Central memory CD8-positive, alpha-beta T cell (primary cell): ENCODE results near the gene SASH3.

ENCODE experiments used
- ATAC-seq: fragments of 150-1000 bp; cut with Tn5 transposase; replicated peaks from 2 replicates; pipeline ENCODE4 v1.10.0; 2022; ENCODE audit warnings: mild to moderate bottlenecking, moderate FRiP score, moderate number of reproducible peaks; ENCODE audit not compliant: poor library complexity, severe bottlenecking; ENCODE audit errors: extremely low read depth
- DNase-seq, 2 donors: peaks; one replicate each; pipeline ENCODE4 v3.0.0; 2021; ENCODE audit warnings: low spot score in 2 of 2
- H3K27ac Mint-ChIP-seq: one replicate; pipeline ENCODE4 v1.8.0; 2022; ENCODE audit warnings: low read depth, mild to moderate bottlenecking, moderate library complexity, mixed read lengths
- H3K27me3 Mint-ChIP-seq: one replicate; pipeline ENCODE4 v1.8.0; 2022; ENCODE audit warnings: mixed read lengths
- H3K36me3 Mint-ChIP-seq: one replicate; pipeline ENCODE4 v1.8.0; 2022; ENCODE audit warnings: mild to moderate bottlenecking, moderate library complexity, mixed read lengths; ENCODE audit not compliant: insufficient read depth
- H3K4me1 Mint-ChIP-seq: one replicate; pipeline ENCODE4 v1.8.0; 2022; ENCODE audit warnings: mixed read lengths
- H3K4me3 Mint-ChIP-seq: one replicate; pipeline ENCODE4 v1.8.0; 2022; ENCODE audit warnings: mild to moderate bottlenecking, moderate library complexity, mixed read lengths
- H3K9me3 Mint-ChIP-seq: one replicate; pipeline ENCODE4 v1.8.0; 2022; ENCODE audit warnings: mixed read lengths

SASH3 gene

GRCh38 chrX:129763666-129764065 lies 16.1 kb upstream of the SASH3 start:
- DNase-seq (no peak), ATAC-seq (no peak)
- H3K4me1 Mint-ChIP-seq: peaks cover 43% of the 10 kb centered on the region
- no peaks in the 10 kb centered on the region for H3K27me3 Mint-ChIP-seq
- H3K36me3 Mint-ChIP-seq: peaks cover 7% of the 10 kb centered on the region
- H3K4me3 Mint-ChIP-seq: no peak overlapping the region
- no peaks in the 10 kb centered on the region for H3K9me3 Mint-ChIP-seq
- no peak overlapping the region for H3K27ac Mint-ChIP-seq

GRCh38 chrX:129768186-129768585 lies 11.6 kb upstream of the SASH3 start:
- H3K9me3 Mint-ChIP-seq: no peaks in the 10 kb centered on the region
- no peak for ATAC-seq

GRCh38 chrX:129768586-129769466 lies 10.9 kb upstream of the SASH3 start:
- Mint-ChIP-seq H3K4me1 (peaks cover 49% of the 10 kb centered on the region), H3K4me3 (peak overlapping the region; percentile 47), H3K36me3 (peaks cover 11% of the 10 kb centered on the region), H3K27ac (peak overlapping the region; percentile 68), H3K27me3 (no peaks in the 10 kb centered on the region), H3K9me3 (no peaks in the 10 kb centered on the region)
- no peak for ATAC-seq
- no peak for DNase-seq

More at GRCh38 chrX:129768186-129768585, 11.6 kb upstream of the SASH3 start:
- Mint-ChIP-seq H3K4me3 (peak overlapping the region; percentile 29), H3K27ac (peak overlapping the region; percentile 68), H3K27me3 (no peaks in the 10 kb centered on the region), H3K36me3 (peaks cover 11% of the 10 kb centered on the region), H3K4me1 (peaks cover 48% of the 10 kb centered on the region)
- no peak for DNase-seq

- peaks cover 49% of the 10 kb centered on the region for H3K4me1 Mint-ChIP-seq
Observed at GRCh38 chrX:129769467-129770154, 10.1 kb upstream of the SASH3 start.

GRCh38 chrX:129771266-129771995 lies 8.3 kb upstream of the SASH3 start:
- H3K4me3 Mint-ChIP-seq: no peak overlapping the region
- no peaks in the 10 kb centered on the region for H3K27me3 Mint-ChIP-seq
- peaks cover 53% of the 10 kb centered on the region for H3K4me1 Mint-ChIP-seq
- ATAC-seq (no peak), DNase-seq (no peak)
- H3K9me3 Mint-ChIP-seq: no peaks in the 10 kb centered on the region
- H3K27ac Mint-ChIP-seq: peak overlapping the region; percentile 70
- peaks cover 14% of the 10 kb centered on the region for H3K36me3 Mint-ChIP-seq

More at GRCh38 chrX:129769467-129770154, 10.1 kb upstream of the SASH3 start:
- no peaks in the 10 kb centered on the region for H3K9me3 Mint-ChIP-seq
- H3K4me3 Mint-ChIP-seq: peak overlapping the region; percentile 47
- DNase-seq (peak in 1 of 2 donors; percentile 54), ATAC-seq (peak; percentile 80)
- H3K27me3 Mint-ChIP-seq: no peaks in the 10 kb centered on the region
- peaks cover 14% of the 10 kb centered on the region for H3K36me3 Mint-ChIP-seq
- H3K27ac Mint-ChIP-seq: peak overlapping the region; percentile 68

- Mint-ChIP-seq H3K4me3 (peak overlapping the region; percentile 51), H3K27me3 (no peaks in the 10 kb centered on the region), H3K27ac (peak overlapping the region; percentile 93), H3K36me3 (peaks cover 12% of the 10 kb centered on the region), H3K4me1 (peaks cover 55% of the 10 kb centered on the region), H3K9me3 (no peaks in the 10 kb centered on the region)
- DNase-seq (peak in 1 of 2 donors; percentile 32), ATAC-seq (peak; percentile 11)
Observed at GRCh38 chrX:129772796-129773431, 6.8 kb upstream of the SASH3 start.

- peak overlapping the region; percentile 93 for H3K27ac Mint-ChIP-seq
- peak overlapping the region; percentile 41 for H3K4me3 Mint-ChIP-seq
- ATAC-seq: no peak
- peaks cover 12% of the 10 kb centered on the region for H3K36me3 Mint-ChIP-seq
- H3K4me1 Mint-ChIP-seq: peaks cover 53% of the 10 kb centered on the region
- H3K27me3 Mint-ChIP-seq: no peaks in the 10 kb centered on the region
- no peak for DNase-seq
- H3K9me3 Mint-ChIP-seq: no peaks in the 10 kb centered on the region
Observed at GRCh38 chrX:129773649-129774458, 5.9 kb upstream of the SASH3 start.

GRCh38 chrX:129777218-129778030 lies 2.3 kb upstream of the SASH3 start:
- H3K27me3 Mint-ChIP-seq: no peaks in the 10 kb centered on the region
- peaks cover 20% of the 10 kb centered on the region for H3K36me3 Mint-ChIP-seq
- H3K9me3 Mint-ChIP-seq: no peaks in the 10 kb centered on the region
- H3K27ac Mint-ChIP-seq: peak overlapping the region; percentile 94
- DNase-seq: peak; percentile 41 to 59
- peak; percentile 19 for ATAC-seq
- peaks cover 40% of the 10 kb centered on the region for H3K4me1 Mint-ChIP-seq
- peak overlapping the region; percentile 91 for H3K4me3 Mint-ChIP-seq

GRCh38 chrX:129779086-129779672 lies 570 bp upstream of the SASH3 start:
- no peak for ATAC-seq
- DNase-seq: no peak
- Mint-ChIP-seq H3K27ac (peak overlapping the region; percentile 80), H3K36me3 (peaks cover 34% of the 10 kb centered on the region), H3K4me1 (peaks cover 49% of the 10 kb centered on the region), H3K9me3 (no peaks in the 10 kb centered on the region), H3K27me3 (no peaks in the 10 kb centered on the region), H3K4me3 (peak overlapping the region; percentile 91)

- peaks cover 42% of the 10 kb centered on the region for H3K36me3 Mint-ChIP-seq
- DNase-seq (no peak), ATAC-seq (no peak)
- peak overlapping the region; percentile 91 for H3K4me3 Mint-ChIP-seq
- no peaks in the 10 kb centered on the region for H3K9me3 Mint-ChIP-seq
- H3K27me3 Mint-ChIP-seq: no peaks in the 10 kb centered on the region
- peak overlapping the region; percentile 80 for H3K27ac Mint-ChIP-seq
- H3K4me1 Mint-ChIP-seq: peaks cover 47% of the 10 kb centered on the region
Observed at GRCh38 chrX:129780441-129781105, 824 bp downstream of the SASH3 start.
